HEK293 (cell line): ENCODE results near the gene IRF8.

ENCODE experiments used
- CTCF ChIA-PET: fragments of 350-600 bp; formaldehyde crosslinking; extraction: SDS; loops from one replicate; lab custom pipeline; 2021; ENCODE audit warnings: antibody characterized with exemption; lab: Yijun Ruan, JAX
- POLR2A ChIA-PET: fragments of 300-600 bp; formaldehyde crosslinking; extraction: SDS; loops from one replicate; lab custom pipeline; 2020; ENCODE audit warnings: antibody characterized with exemption, inconsistent platforms; lab: Yijun Ruan, JAX
- H3K27ac ChIP-seq: fragments of 200-500 bp; sonication (Bioruptor generic); 2 replicates; pipeline ENCODE4 v1.5.1; 2014; ENCODE audit warnings: low read depth, low read length, control low read depth, inconsistent platforms; ENCODE audit errors: extremely low read depth
- H3K36me3 ChIP-seq, 2 experiments: fragments of 200-500 bp in 1 of 2; sonication (Bioruptor generic) in 1 of 2; 1 replicate in 1 of 2; 2 replicates in 1 of 2; pipeline ENCODE4 v1.5.1; 2014 to 2017; ENCODE audit warnings: inconsistent platforms in 2 of 2, low read length in 2 of 2; ENCODE audit not compliant: control insufficient read depth in 2 of 2, insufficient read depth in 1 of 2
- H3K4me1 ChIP-seq: fragments of 200-500 bp; sonication (Bioruptor generic); 2 replicates; pipeline ENCODE4 v1.5.1; 2014; ENCODE audit warnings: mild to moderate bottlenecking, low read length, inconsistent platforms; ENCODE audit not compliant: control insufficient read depth, insufficient read depth
- H3K4me3 ChIP-seq: 2 replicates; pipeline ENCODE4 v1.5.1; 2011; ENCODE audit warnings: low read depth, mild to moderate bottlenecking, control low read depth, low read length, moderate library complexity
- H3K9me3 ChIP-seq: fragments of 200-500 bp; sonication (Bioruptor generic); 2 replicates; pipeline ENCODE4 v1.5.1; 2014; ENCODE audit warnings: low read depth, low read length, inconsistent platforms; ENCODE audit not compliant: control insufficient read depth, insufficient read depth
- FEZF1 ChIP-seq: fragments of 450-650 bp; formaldehyde crosslinking; IDR thresholded peaks from 2 replicates; pipeline ENCODE4 v1.5.1; 2016; ENCODE audit warnings: missing biosample characterization, missing genetic modification characterization
- GLI4 ChIP-seq: fragments of 450-650 bp; formaldehyde crosslinking; IDR thresholded peaks from 2 replicates; pipeline ENCODE4 v1.5.1; 2016; ENCODE audit warnings: missing biosample characterization, missing genetic modification characterization
- HOXC10 ChIP-seq: sonication (generic); formaldehyde crosslinking; IDR thresholded peaks from 2 replicates; pipeline ENCODE4 v1.8.1; 2023; ENCODE audit warnings: mild to moderate bottlenecking, missing genetic modification reagents
- KLF16 ChIP-seq: fragments of 450-650 bp; formaldehyde crosslinking; IDR thresholded peaks from 2 replicates; pipeline ENCODE4 v1.5.1; 2017; ENCODE audit warnings: missing biosample characterization, missing genetic modification characterization
- MYNN ChIP-seq: fragments of 450-650 bp; formaldehyde crosslinking; IDR thresholded peaks from 2 replicates; pipeline ENCODE4 v1.5.1; 2016; ENCODE audit warnings: missing biosample characterization, missing genetic modification characterization, borderline replicate concordance
- SCRT1 ChIP-seq: fragments of 450-650 bp; formaldehyde crosslinking; IDR thresholded peaks from 2 replicates; pipeline ENCODE4 v1.5.1; 2016; ENCODE audit warnings: missing biosample characterization, missing genetic modification characterization, borderline replicate concordance
- SP7 ChIP-seq: fragments of 450-650 bp; formaldehyde crosslinking; IDR thresholded peaks from 2 replicates; pipeline ENCODE4 v1.5.1; 2016; ENCODE audit warnings: missing biosample characterization, missing genetic modification characterization
- TCF7L2 ChIP-seq: IDR thresholded peaks from 2 replicates; pipeline ENCODE4 v1.6.1; 2011; ENCODE audit warnings: low read depth, mild to moderate bottlenecking, inconsistent platforms, low read length, moderate library complexity, borderline replicate concordance
- WT1 ChIP-seq: fragments of 450-650 bp; formaldehyde crosslinking; IDR thresholded peaks from 2 replicates; pipeline ENCODE4 v1.5.1; 2016; ENCODE audit warnings: missing biosample characterization, missing genetic modification characterization
- YY2 ChIP-seq: fragments of 450-650 bp; formaldehyde crosslinking; IDR thresholded peaks from 2 replicates; pipeline ENCODE4 v1.5.1; 2016; ENCODE audit warnings: missing biosample characterization, missing genetic modification characterization
- ZBTB21 ChIP-seq: fragments of 450-650 bp; formaldehyde crosslinking; IDR thresholded peaks from 2 replicates; pipeline ENCODE4 v1.5.1; 2017; ENCODE audit warnings: missing biosample characterization, missing genetic modification characterization
- ZFP69B ChIP-seq: fragments of 450-650 bp; formaldehyde crosslinking; IDR thresholded peaks from 2 replicates; pipeline ENCODE4 v1.5.1; 2016; ENCODE audit warnings: missing biosample characterization, missing genetic modification characterization
- ZNF175 ChIP-seq: fragments of 450-650 bp; formaldehyde crosslinking; IDR thresholded peaks from 2 replicates; pipeline ENCODE4 v1.5.1; 2016; ENCODE audit warnings: missing biosample characterization, missing genetic modification characterization
- ZNF221 ChIP-seq: fragments of 450-650 bp; formaldehyde crosslinking; IDR thresholded peaks from 2 replicates; pipeline ENCODE4 v1.5.1; 2017; ENCODE audit warnings: missing biosample characterization, missing genetic modification characterization, borderline replicate concordance
- ZNF404 ChIP-seq: fragments of 450-650 bp; formaldehyde crosslinking; IDR thresholded peaks from 2 replicates; pipeline ENCODE4 v1.5.1; 2017; ENCODE audit warnings: missing biosample characterization, missing genetic modification characterization
- ZNF501 ChIP-seq: fragments of 450-650 bp; formaldehyde crosslinking; IDR thresholded peaks from 2 replicates; pipeline ENCODE4 v1.5.1; 2016; ENCODE audit warnings: missing biosample characterization, missing genetic modification characterization
- ZNF701 ChIP-seq: fragments of 450-650 bp; formaldehyde crosslinking; IDR thresholded peaks from 2 replicates; pipeline ENCODE4 v1.5.1; 2016; ENCODE audit warnings: missing biosample characterization, missing genetic modification characterization
- ZNF837 ChIP-seq: fragments of 450-650 bp; formaldehyde crosslinking; IDR thresholded peaks from 2 replicates; pipeline ENCODE4 v1.5.1; 2016; ENCODE audit warnings: missing biosample characterization, missing genetic modification characterization
- ZNF843 ChIP-seq: fragments of 450-650 bp; formaldehyde crosslinking; IDR thresholded peaks from 2 replicates; pipeline ENCODE4 v1.5.1; 2016; ENCODE audit warnings: missing biosample characterization, missing genetic modification characterization
- ZSCAN23 ChIP-seq: fragments of 450-650 bp; formaldehyde crosslinking; IDR thresholded peaks from 2 replicates; pipeline ENCODE4 v1.5.1; 2016; ENCODE audit warnings: missing biosample characterization, missing genetic modification characterization
- TF ChIP-seq, protein P1 (sequence below): fragments of 450-650 bp; formaldehyde crosslinking; IDR thresholded peaks from 2 replicates; pipeline ENCODE4 v1.5.1; 2016; ENCODE audit warnings: missing biosample characterization, missing genetic modification characterization
- TF ChIP-seq, protein P2 (sequence below): fragments of 450-650 bp; formaldehyde crosslinking; IDR thresholded peaks from 2 replicates; pipeline ENCODE4 v1.5.1; 2016; ENCODE audit warnings: missing biosample characterization, missing genetic modification characterization
- TF ChIP-seq, protein P3 (sequence below): fragments of 450-650 bp; formaldehyde crosslinking; IDR thresholded peaks from 2 replicates; pipeline ENCODE4 v1.5.1; 2017; ENCODE audit warnings: missing biosample characterization, missing genetic modification characterization
- TF ChIP-seq, protein P4 (sequence below): IDR thresholded peaks from 2 replicates; pipeline ENCODE4 v1.6.1; 2011; ENCODE audit warnings: mild to moderate bottlenecking, low read depth, low read length, borderline replicate concordance
- TF ChIP-seq, protein P5 (sequence below): fragments of 450-650 bp; formaldehyde crosslinking; IDR thresholded peaks from 2 replicates; pipeline ENCODE4 v1.5.1; 2017; ENCODE audit warnings: missing biosample characterization, missing genetic modification characterization

IRF8 gene

DNA sequence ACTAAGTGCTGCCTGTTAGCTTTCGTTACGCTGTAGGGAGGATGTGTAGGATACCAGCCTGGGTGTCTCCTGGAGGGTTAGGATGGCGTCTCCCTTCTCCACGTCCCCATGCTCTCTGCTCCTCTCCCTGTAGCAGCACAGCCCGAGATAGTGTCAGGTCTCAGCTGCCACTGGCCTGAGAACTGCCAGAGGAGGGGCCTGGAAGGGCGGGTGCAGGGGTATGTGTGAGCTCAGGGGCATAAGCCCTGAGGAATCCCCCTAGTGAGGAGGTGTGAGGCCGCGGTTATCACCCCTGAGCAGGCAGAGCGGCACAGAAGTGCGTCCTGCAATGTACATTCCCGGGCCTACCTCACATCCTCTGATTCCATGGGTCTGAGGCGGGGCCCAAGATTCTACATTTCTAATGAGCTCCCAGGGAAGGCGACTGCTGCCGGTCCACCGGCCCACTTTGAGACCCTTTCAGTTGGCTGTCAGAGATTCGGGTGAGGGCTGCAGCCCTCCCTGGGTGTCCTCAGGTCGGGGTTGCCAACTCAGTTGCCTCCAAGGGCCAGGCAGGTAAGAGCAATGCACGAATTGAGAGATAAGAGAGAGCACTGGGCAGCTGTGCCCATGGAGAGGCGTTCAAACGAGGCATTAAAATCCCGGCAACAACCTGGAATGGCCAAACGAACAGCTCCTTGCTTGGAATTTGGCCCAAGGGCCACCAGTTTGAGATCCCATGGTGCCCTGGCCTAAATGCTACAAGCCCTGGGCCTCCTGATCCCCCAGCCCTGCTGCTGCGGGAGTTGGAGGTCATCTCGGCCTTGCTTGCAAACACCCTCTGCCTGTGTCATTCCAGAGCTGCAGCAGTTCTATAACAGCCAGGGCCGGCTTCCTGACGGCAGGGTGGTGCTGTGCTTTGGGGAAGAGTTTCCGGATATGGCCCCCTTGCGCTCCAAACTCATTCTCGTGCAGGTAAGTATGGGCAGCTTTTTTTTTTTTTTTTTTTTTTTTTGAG lies 20.6 kb downstream of the IRF8 start:
- Histone ChIP-seq H3K4me1 (no peaks in the 10 kb centered on the region), H3K27ac (no peak overlapping the region), H3K36me3 (peaks cover 0 to 26% of the 10 kb centered on the region in 2 experiments; a peak in 1 of 3 replicates), H3K9me3 (no peaks in the 10 kb centered on the region), H3K4me3 (no peak overlapping the region)
- TF ChIP-seq SP7 (tag by site-specific recombination) (no peak), TCF7L2 (no peak), ZSCAN23 (tag by site-specific recombination) (no peak), ZNF837 (no peak), ZNF175 (tag by site-specific recombination) (no peak), SCRT1 (tag by site-specific recombination) (no peak), ZNF221 (no peak)
- TF ChIP-seq, protein P1, sequence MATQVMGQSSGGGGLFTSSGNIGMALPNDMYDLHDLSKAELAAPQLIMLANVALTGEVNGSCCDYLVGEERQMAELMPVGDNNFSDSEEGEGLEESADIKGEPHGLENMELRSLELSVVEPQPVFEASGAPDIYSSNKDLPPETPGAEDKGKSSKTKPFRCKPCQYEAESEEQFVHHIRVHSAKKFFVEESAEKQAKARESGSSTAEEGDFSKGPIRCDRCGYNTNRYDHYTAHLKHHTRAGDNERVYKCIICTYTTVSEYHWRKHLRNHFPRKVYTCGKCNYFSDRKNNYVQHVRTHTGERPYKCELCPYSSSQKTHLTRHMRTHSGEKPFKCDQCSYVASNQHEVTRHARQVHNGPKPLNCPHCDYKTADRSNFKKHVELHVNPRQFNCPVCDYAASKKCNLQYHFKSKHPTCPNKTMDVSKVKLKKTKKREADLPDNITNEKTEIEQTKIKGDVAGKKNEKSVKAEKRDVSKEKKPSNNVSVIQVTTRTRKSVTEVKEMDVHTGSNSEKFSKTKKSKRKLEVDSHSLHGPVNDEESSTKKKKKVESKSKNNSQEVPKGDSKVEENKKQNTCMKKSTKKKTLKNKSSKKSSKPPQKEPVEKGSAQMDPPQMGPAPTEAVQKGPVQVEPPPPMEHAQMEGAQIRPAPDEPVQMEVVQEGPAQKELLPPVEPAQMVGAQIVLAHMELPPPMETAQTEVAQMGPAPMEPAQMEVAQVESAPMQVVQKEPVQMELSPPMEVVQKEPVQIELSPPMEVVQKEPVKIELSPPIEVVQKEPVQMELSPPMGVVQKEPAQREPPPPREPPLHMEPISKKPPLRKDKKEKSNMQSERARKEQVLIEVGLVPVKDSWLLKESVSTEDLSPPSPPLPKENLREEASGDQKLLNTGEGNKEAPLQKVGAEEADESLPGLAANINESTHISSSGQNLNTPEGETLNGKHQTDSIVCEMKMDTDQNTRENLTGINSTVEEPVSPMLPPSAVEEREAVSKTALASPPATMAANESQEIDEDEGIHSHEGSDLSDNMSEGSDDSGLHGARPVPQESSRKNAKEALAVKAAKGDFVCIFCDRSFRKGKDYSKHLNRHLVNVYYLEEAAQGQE = no peak
- POLR2A ChIA-PET = no interaction called here
- CTCF ChIA-PET = interaction anchor here (0.6 to 1.4 kb wide), 4 partner anchors 17 to 98 kb away, joined by 3 to 5 read pairs (median 3); no protein-coding TSS in a partner anchor

DNA sequence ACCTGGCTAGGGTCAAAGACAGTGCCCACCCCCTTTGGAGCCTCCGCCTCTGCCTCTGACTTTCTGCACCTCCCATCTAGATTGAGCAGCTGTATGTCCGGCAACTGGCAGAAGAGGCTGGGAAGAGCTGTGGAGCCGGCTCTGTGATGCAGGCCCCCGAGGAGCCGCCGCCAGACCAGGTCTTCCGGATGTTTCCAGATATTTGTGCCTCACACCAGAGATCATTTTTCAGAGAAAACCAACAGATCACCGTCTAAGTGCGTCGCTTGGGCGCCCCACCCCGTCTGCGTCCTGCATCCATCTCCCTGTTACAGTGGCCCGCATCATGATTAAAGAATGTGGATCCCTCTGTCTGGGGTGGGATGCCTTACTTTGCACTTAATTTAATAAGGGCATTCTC lies 22.1 kb downstream of the IRF8 start:
- no peak overlapping the region for H3K27ac ChIP-seq
- no peaks in the 10 kb centered on the region for H3K4me1 ChIP-seq
- CTCF ChIA-PET = interaction anchor here (0.6 kb wide), 1 partner anchor 770 kb away, joined by 3 read pairs; no protein-coding TSS in a partner anchor
- TF ChIP-seq ZNF221 = no peak
- TF ChIP-seq ZNF701 (tag by site-specific recombination) = no peak
- no peak for TF ChIP-seq FEZF1
- no peak for TF ChIP-seq KLF16 (tag by site-specific recombination)
- no peak for TF ChIP-seq MYNN
- no peak for TF ChIP-seq ZFP69B (tag by site-specific recombination)
- no peak for TF ChIP-seq YY2 (tag by site-specific recombination)
- TF ChIP-seq, protein P2, sequence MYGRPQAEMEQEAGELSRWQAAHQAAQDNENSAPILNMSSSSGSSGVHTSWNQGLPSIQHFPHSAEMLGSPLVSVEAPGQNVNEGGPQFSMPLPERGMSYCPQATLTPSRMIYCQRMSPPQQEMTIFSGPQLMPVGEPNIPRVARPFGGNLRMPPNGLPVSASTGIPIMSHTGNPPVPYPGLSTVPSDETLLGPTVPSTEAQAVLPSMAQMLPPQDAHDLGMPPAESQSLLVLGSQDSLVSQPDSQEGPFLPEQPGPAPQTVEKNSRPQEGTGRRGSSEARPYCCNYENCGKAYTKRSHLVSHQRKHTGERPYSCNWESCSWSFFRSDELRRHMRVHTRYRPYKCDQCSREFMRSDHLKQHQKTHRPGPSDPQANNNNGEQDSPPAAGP (tag by site-specific recombination) = no peak
- no peak for TF ChIP-seq HOXC10 (CRISPR knock-in tag)
- no peak for TF ChIP-seq ZBTB21 (tag by site-specific recombination)
- TF ChIP-seq WT1 = no peak
- TF ChIP-seq ZNF404 (tag by site-specific recombination) = no peak
- TF ChIP-seq, protein P3, sequence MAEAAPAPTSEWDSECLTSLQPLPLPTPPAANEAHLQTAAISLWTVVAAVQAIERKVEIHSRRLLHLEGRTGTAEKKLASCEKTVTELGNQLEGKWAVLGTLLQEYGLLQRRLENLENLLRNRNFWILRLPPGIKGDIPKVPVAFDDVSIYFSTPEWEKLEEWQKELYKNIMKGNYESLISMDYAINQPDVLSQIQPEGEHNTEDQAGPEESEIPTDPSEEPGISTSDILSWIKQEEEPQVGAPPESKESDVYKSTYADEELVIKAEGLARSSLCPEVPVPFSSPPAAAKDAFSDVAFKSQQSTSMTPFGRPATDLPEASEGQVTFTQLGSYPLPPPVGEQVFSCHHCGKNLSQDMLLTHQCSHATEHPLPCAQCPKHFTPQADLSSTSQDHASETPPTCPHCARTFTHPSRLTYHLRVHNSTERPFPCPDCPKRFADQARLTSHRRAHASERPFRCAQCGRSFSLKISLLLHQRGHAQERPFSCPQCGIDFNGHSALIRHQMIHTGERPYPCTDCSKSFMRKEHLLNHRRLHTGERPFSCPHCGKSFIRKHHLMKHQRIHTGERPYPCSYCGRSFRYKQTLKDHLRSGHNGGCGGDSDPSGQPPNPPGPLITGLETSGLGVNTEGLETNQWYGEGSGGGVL = no peak
- no peak for TF ChIP-seq GLI4 (tag by site-specific recombination)
- TF ChIP-seq, protein P4, sequence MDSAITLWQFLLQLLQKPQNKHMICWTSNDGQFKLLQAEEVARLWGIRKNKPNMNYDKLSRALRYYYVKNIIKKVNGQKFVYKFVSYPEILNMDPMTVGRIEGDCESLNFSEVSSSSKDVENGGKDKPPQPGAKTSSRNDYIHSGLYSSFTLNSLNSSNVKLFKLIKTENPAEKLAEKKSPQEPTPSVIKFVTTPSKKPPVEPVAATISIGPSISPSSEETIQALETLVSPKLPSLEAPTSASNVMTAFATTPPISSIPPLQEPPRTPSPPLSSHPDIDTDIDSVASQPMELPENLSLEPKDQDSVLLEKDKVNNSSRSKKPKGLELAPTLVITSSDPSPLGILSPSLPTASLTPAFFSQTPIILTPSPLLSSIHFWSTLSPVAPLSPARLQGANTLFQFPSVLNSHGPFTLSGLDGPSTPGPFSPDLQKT = no peak
- TF ChIP-seq, protein P5, sequence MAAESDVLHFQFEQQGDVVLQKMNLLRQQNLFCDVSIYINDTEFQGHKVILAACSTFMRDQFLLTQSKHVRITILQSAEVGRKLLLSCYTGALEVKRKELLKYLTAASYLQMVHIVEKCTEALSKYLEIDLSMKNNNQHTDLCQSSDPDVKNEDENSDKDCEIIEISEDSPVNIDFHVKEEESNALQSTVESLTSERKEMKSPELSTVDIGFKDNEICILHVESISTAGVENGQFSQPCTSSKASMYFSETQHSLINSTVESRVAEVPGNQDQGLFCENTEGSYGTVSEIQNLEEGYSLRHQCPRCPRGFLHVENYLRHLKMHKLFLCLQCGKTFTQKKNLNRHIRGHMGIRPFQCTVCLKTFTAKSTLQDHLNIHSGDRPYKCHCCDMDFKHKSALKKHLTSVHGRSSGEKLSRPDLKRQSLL (tag by site-specific recombination) = no peak
- no peak for TF ChIP-seq ZNF843 (tag by site-specific recombination)
- TF ChIP-seq ZNF501 (tag by site-specific recombination) = no peak
- TF ChIP-seq, all 188 proteins: peak for 0
- no peaks in the 10 kb centered on the region for H3K9me3 ChIP-seq
- POLR2A ChIA-PET = no interaction called here
- H3K36me3 ChIP-seq = peaks cover 0 to 19% of the 10 kb centered on the region in 2 experiments; a peak in 1 of 3 replicates
- no peak overlapping the region for H3K4me3 ChIP-seq
